Transverse colon (tissue), 4 donors: ENCODE data around the gene DPT. TPM values are rescaled to one million over a fixed set of nuclear protein-coding genes. Genes with fewer than 3 reads are reported as not detected.

Source experiments
- DNase-seq: peaks from one replicate; pipeline ENCODE4 v3.0.0-alpha.2; 2019
- H3K27ac ChIP-seq, 4 donors: fragments of 200-600 bp; sonication (generic); 2 replicates each; pipeline ENCODE4 v1.5.1; 2016 to 2018; ENCODE audit warnings: inconsistent platforms in 4 of 4
- H3K27me3 ChIP-seq: fragments of 200-600 bp; sonication (generic); 2 replicates; pipeline ENCODE4 v1.5.1; 2017; ENCODE audit warnings: inconsistent platforms
- H3K36me3 ChIP-seq, 4 donors: fragments of 200-600 bp; sonication (generic); 2 replicates each; pipeline ENCODE4 v1.5.1; 2017 to 2019; ENCODE audit warnings: inconsistent platforms in 4 of 4
- H3K4me1 ChIP-seq, 4 donors: fragments of 200-600 bp; sonication (generic); 2 replicates each; pipeline ENCODE4 v1.5.1; 2017 to 2020; ENCODE audit warnings: inconsistent platforms in 4 of 4
- H3K4me3 ChIP-seq, 4 donors: fragments of 200-600 bp; sonication (generic); 1 replicate in 1 of 4; 2 replicates in 3 of 4; pipeline versions ENCODE4 v1.5.1 to v1.6.1; 2017 to 2019; ENCODE audit warnings: inconsistent platforms in 4 of 4
- H3K9me3 ChIP-seq, 2 donors: fragments of 200-600 bp; sonication (generic); 2 replicates each; pipeline ENCODE4 v1.5.1; 2017 to 2019; ENCODE audit warnings: inconsistent platforms in 2 of 2
- CTCF ChIP-seq, 5 experiments: fragments of 200-600 bp in 3 of 5; fragments of 450-650 bp in 2 of 5; sonication (generic) in 3 of 5; IDR thresholded peaks; 1 replicate in 2 of 5; 2 replicates in 3 of 5; pipeline ENCODE4 v1.5.1; 2016 to 2017; ENCODE audit warnings: antibody characterized with exemption in 5 of 5, inconsistent platforms in 3 of 5, mild to moderate bottlenecking in 2 of 5, moderate library complexity in 1 of 5
- POLR2A ChIP-seq: fragments of 450-650 bp; IDR thresholded peaks from one replicate; pipeline ENCODE4 v1.6.1; 2016; ENCODE audit warnings: antibody characterized with exemption, mild to moderate bottlenecking, moderate library complexity
- WGBS, 2 donors: methylation state at CpG; one replicate each; pipeline ENCODE4 v1.1.5; 2018; ENCODE audit warnings: low coverage in 1 of 2; 5-methylcytosine and 5-hydroxymethylcytosine counted together
- in situ Hi-C, 4 donors: fragments of 200-750 bp; cut with MboI; loops; one replicate each; pipeline versions ENCODE4 v1.15.0 to v1.15.1; 2017; ENCODE audit warnings: low sequenced_read_pairs in 3 of 4, low pct_ligation_motif_present in 1 of 4, low pct_unique_long_range_greater_than_20kb in 1 of 4
- intact Hi-C: fragments of 100-400 bp; cut with DNase I; formaldehyde crosslinking; loops from one replicate; pipeline ENCODE4 v1.15.1; 2023; ENCODE audit warnings: low total_unique reads
- total RNA-seq, 4 donors: library from RNA; depleted of rRNA; stranded (reverse); fragments of >200 nt; gene quantifications; one replicate each; pipeline ENCODE4 v1.1.0, GENCODE V29; 2016

The DPT gene
- total RNA-seq, 4 donors from 2014 or later = 25.8 to 122 (median 59.8) TPM

GRCh38 chr1:168645721-168646120 is 83.3 kb downstream of the DPT start:
- 87 to 100% methylated on average over 3 of the region's 3 CpGs for WGBS, 2 donors
- in situ Hi-C loops (no loop called here), intact Hi-C loops (no loop called here)
- no peak overlapping the region for H3K4me3 ChIP-seq
- H3K9me3 ChIP-seq = no peaks in the 10 kb centered on the region
- no peaks in the 10 kb centered on the region for H3K36me3 ChIP-seq
- DNase-seq = no peak
- H3K27me3 ChIP-seq = no peaks in the 10 kb centered on the region
- H3K27ac ChIP-seq = no peak overlapping the region
- no peaks in the 10 kb centered on the region for H3K4me1 ChIP-seq
- TF ChIP-seq POLR2A (no peak), CTCF (IDR thresholded peaks at IDR 0.05) (no peak)

Other genes with a start within 250 kb of the DPT start
- 1 to 10 TPM in 2 of 4 donors, not detected in 2; 1.7 to 4.5 TPM for gene XCL2, start 185.2 kb downstream of the DPT start, total RNA-seq
- under 1 TPM in 1 of 4 donors, not detected in 3; 0.32 TPM for gene XCL1, start 152.6 kb downstream of the DPT start, total RNA-seq